HG02884 (cell line): ENCODE results near the gene PDE6G.

Experiments
- ATAC-seq: cut with Tn5 transposase; IDR thresholded peaks from one replicate; pipeline ENCODE4 v1.9.1; 2021; ENCODE audit warnings: mild to moderate bottlenecking, moderate library complexity; ENCODE audit not compliant: unreplicated experiment

Gene PDE6G

GRCh38 chr17:81664051-81664470 lies 7.7 kb upstream of the PDE6G start:
- ATAC-seq = no peak

GRCh38 chr17:81662002-81662401 lies 5.7 kb upstream of the PDE6G start:
- ATAC-seq = no peak

GRCh38 chr17:81660441-81660840 lies 4.1 kb upstream of the PDE6G start:
- ATAC-seq = no peak

- no peak for ATAC-seq
These were observed 2.7 kb upstream of the PDE6G start for GRCh38 chr17:81659038-81659437.

GRCh38 chr17:81656835-81657234 lies 493 bp upstream of the PDE6G start:
- ATAC-seq = no peak

- ATAC-seq = no peak
These were observed 794 bp downstream of the PDE6G start for GRCh38 chr17:81655378-81656117.

- no peak for ATAC-seq
These were observed 3.2 kb downstream of the PDE6G start for GRCh38 chr17:81652906-81653771.

- ATAC-seq = no peak
These were observed 4.7 kb downstream of the PDE6G start for GRCh38 chr17:81651692-81652091.

GRCh38 chr17:81650951-81651350 lies 5.4 kb downstream of the PDE6G start:
- ATAC-seq = no peak

- ATAC-seq = no peak
These were observed 7.6 kb downstream of the PDE6G start for GRCh38 chr17:81648707-81649085.

GRCh38 chr17:81648013-81648706 lies 8.2 kb downstream of the PDE6G start:
- ATAC-seq = no peak

GRCh38 chr17:81647640-81648012 lies 8.7 kb downstream of the PDE6G start:
- ATAC-seq = no peak

GRCh38 chr17:81646869-81647600 lies 9.3 kb downstream of the PDE6G start:
- no peak for ATAC-seq

- ATAC-seq = no peak
These were observed 11.1 kb downstream of the PDE6G start for GRCh38 chr17:81644976-81645952.

GRCh38 chr17:81644496-81644895 lies 11.8 kb downstream of the PDE6G start:
- no peak for ATAC-seq

GRCh38 chr17:81641825-81642489 lies 14.4 kb downstream of the PDE6G start:
- ATAC-seq = no peak

GRCh38 chr17:81640011-81640410 lies 16.3 kb downstream of the PDE6G start:
- no peak for ATAC-seq

- no peak for ATAC-seq
These were observed 17.7 kb downstream of the PDE6G start for GRCh38 chr17:81638683-81639082.
